ENCODE results near the gene SRP68. TPM values are rescaled to one million over a fixed set of nuclear protein-coding genes. Genes with fewer than 3 reads are reported as not detected.

The SRP68 gene
- total and polyA plus RNA-seq, 2 of the 8 experiments (the other 6 are each of a cell fraction or from before 2014, with no cell fraction given): 57.7 to 83.5 TPM

GRCh38 chr17:76121932-76122430 lies 49.7 kb upstream of the SRP68 start:
- Histone ChIP-seq H2BK12ac (ENCODE audit: low read depth, low read length) (peak overlapping the region; percentile 68), H3K79me1 (ENCODE audit: low read depth, low read length) (no peaks in the 10 kb centered on the region), H3K9me3 (ENCODE audit: insufficient read depth in 2 of 2, low read depth in 1 of 2, low read length in 1 of 2) (no peaks in the 10 kb centered on the region), H4K5ac (ENCODE audit: insufficient read length, low read depth, low read length) (no peak overlapping the region), H2BK5ac (ENCODE audit: low read depth, low read length) (peak overlapping the region; percentile 52; the same call in 1 of the 2 replicates), H4K20me1 (replicated peaks in 1 of 2; ENCODE audit: control insufficient read depth in 1 of 2, insufficient read depth in 2 of 2, low read length in 2 of 2) (no peaks in the 10 kb centered on the region), H4K91ac (replicated peaks; ENCODE audit: insufficient read length, low read length) (peak overlapping the region; percentile 89), H3K56ac (replicated peaks; ENCODE audit: insufficient read length, low read depth, low read length) (peak overlapping the region; percentile 49), H3K4ac (replicated peaks; ENCODE audit: insufficient read length, low read depth, low read length) (peak overlapping the region; percentile 28), H3K4me3 (ENCODE audit: extremely low read depth in 1 of 4, insufficient read depth in 2 of 4, low read depth in 3 of 4, low read length in 4 of 4) (peak overlapping the region in 3 of 4 experiments; percentile 1 to 48 (median 10); a peak in 5 of 8 replicates), H3K14ac (ENCODE audit: insufficient read length) (no peak overlapping the region), H3K18ac (ENCODE audit: extremely low read depth, low read length) (peak overlapping the region; percentile 34), H3K27me3 (replicated peaks in 1 of 4; ENCODE audit: control insufficient read depth in 3 of 4, extremely low read depth in 1 of 4, insufficient read depth in 3 of 4, low read length in 3 of 4) (peaks cover 0 to 13% (median 7%) of the 10 kb centered on the region in 4 experiments; a peak in 4 of 7 replicates), H3K4me1 (replicated peaks in 1 of 4; ENCODE audit: control insufficient read depth in 3 of 4, insufficient read depth in 4 of 4, low read length in 3 of 4) (peaks cover 7 to 32% (median 19%) of the 10 kb centered on the region in 4 experiments), H3K23ac (ENCODE audit: insufficient read length) (no peak overlapping the region), H3K36me3 (ENCODE audit: control insufficient read depth in 2 of 4, insufficient read depth in 4 of 4, low read length in 3 of 4) (no peaks in the 10 kb centered on the region), H3K27ac (ENCODE audit: low read depth, low read length) (no peak overlapping the region), H2BK15ac (ENCODE audit: low read length) (no peak overlapping the region), H3K79me2 (ENCODE audit: control insufficient read depth in 1 of 2, insufficient read depth in 2 of 2, low read length in 2 of 2) (no peaks in the 10 kb centered on the region), H2BK120ac (replicated peaks; ENCODE audit: low read depth, low read length) (no peak overlapping the region), H3K9ac (replicated peaks in 1 of 4; ENCODE audit: extremely low read depth in 1 of 4, low read depth in 3 of 4, low read length in 3 of 4) (no peak overlapping the region; a peak in 1 of 7 replicates), H2AK5ac (ENCODE audit: low read depth, low read length) (no peak overlapping the region), H2BK20ac (ENCODE audit: low read length) (peak overlapping the region; percentile 89; the same call in 1 of the 2 replicates), H4K8ac (ENCODE audit: extremely low read depth, insufficient read depth, low read length) (peak overlapping the region; percentile 84), H2AFZ (ENCODE audit: low read length) (no peak overlapping the region), H3K23me2 (ENCODE audit: low read depth, low read length) (peaks cover 2% of the 10 kb centered on the region; the same call in 1 of the 2 replicates), H3K4me2 (ENCODE audit: insufficient read depth in 1 of 2, low read depth in 2 of 2, low read length in 2 of 2) (peak overlapping the region; percentile 5 to 57; a peak in 3 of 4 replicates)
- ChIA-PET CTCF (ENCODE audit: partially characterized antibody) (interaction anchor here (0.7 to 41.5 kb wide), 20 partner anchors 10 to 244 kb away, joined by 3 to 778 read pairs (median 5); partner anchors contain the start of gene FOXJ1), POLR2A (ENCODE audit: partially characterized antibody) (interaction anchor here (0.8 to 5.4 kb wide), 10 partner anchors 11 to 119 kb away, joined by 3 to 70 read pairs (median 4); partner anchors contain the start of genes EXOC7, FOXJ1 and GALR2)
- DNase-seq (ENCODE audit: low read depth in 1 of 2, low spot score in 2 of 2) (peak in 1 of 2 experiments; percentile 79), FAIRE-seq (no peak)
- WGBS, 2 experiments (ENCODE audit: extremely low coverage in 1 of 2, insufficient coverage in 1 of 2, insufficient read length in 1 of 2, insufficient replicate concordance in 2 of 2, low coverage in 1 of 2, low lambda C conversion rate in 2 of 2, missing lambda C conversion rate in 1 of 2): 32% methylated on average over 34 of the region's 42 CpGs; no CpG with 5 or more reads in 1 of the 2 experiments
- TF ChIP-seq E2F6 (IDR thresholded peaks at IDR 0.05) (peak; percentile 77), SRF (IDR thresholded peaks at IDR 0.05; ENCODE audit: low read depth, low read length) (no peak), CREB1 (IDR thresholded peaks at IDR 0.05) (no peak), MAFK (IDR thresholded peaks at IDR 0.05; ENCODE audit: low read depth, low read length) (peak; percentile 78; the same call in 1 of the 2 replicates), BACH1 (IDR thresholded peaks at IDR 0.05; ENCODE audit: low read length) (peak; percentile 95), MAX (IDR thresholded peaks at IDR 0.05) (peak; percentile 90), TCF12 (IDR thresholded peaks at IDR 0.05; ENCODE audit: low read depth, low read length) (no peak), BCL11A (IDR thresholded peaks at IDR 0.05; ENCODE audit: low read depth in 2 of 2, low read length in 2 of 2) (no peak), RBBP5 (IDR thresholded peaks at IDR 0.05; ENCODE audit: borderline replicate concordance, low read depth, low read length) (peak; percentile 36; the same call in 1 of the 2 replicates), PHF8 (conservative IDR thresholded peaks at IDR 0.05; ENCODE audit: low read depth, low read length) (0 out of 2 replicates have a peak, but pooled peaks have one; percentile 14), SIRT6 (IDR thresholded peaks at IDR 0.05; ENCODE audit: low read length) (no peak), RNF2 (IDR thresholded peaks at IDR 0.05; ENCODE audit: borderline replicate concordance, low read depth, low read length, missing control alignments, poor library complexity, severe bottlenecking) (peak; percentile 50)

All from H1 (cell line).